ENCODE data around the gene ADGRB3. TPM values are rescaled to one million over a fixed set of nuclear protein-coding genes. Genes with fewer than 3 reads are reported as not detected.

ADGRB3 gene
- polyA plus RNA-seq, 3 donors, result 0.04 to 0.23 (median 0.05) TPM

- Histone ChIP-seq H3K36me3 (replicated peaks in 1 of 2; ENCODE audit: control insufficient read depth in 1 of 2, insufficient read depth in 2 of 2, low read length in 2 of 2) (no peaks in the 10 kb centered on the region), H3K4me2 (replicated peaks; ENCODE audit: extremely low read depth, low read length, poor library complexity, severe bottlenecking) (no peak overlapping the region), H3K4me3 (replicated peaks in 1 of 3; ENCODE audit: low read depth in 2 of 3, low read length in 3 of 3) (no peak overlapping the region), H2AFZ (ENCODE audit: insufficient read depth, low read depth, low read length, poor library complexity, severe bottlenecking) (no peak overlapping the region), H3K4me1 (ENCODE audit: control insufficient read depth in 1 of 2, insufficient read depth in 2 of 2, low read length in 2 of 2) (no peaks in the 10 kb centered on the region), H3K27me3 (ENCODE audit: control insufficient read depth in 2 of 2, insufficient read depth in 2 of 2, low read length in 2 of 2) (no peaks in the 10 kb centered on the region), H3K9ac (ENCODE audit: insufficient read depth, low read length, poor library complexity, severe bottlenecking) (no peak overlapping the region), H4K20me1 (ENCODE audit: insufficient read depth, low read length) (no peaks in the 10 kb centered on the region), H3K27ac (ENCODE audit: low read depth in 1 of 2, low read length in 2 of 2) (no peak overlapping the region), H3K79me2 (ENCODE audit: insufficient read depth, low read length) (no peaks in the 10 kb centered on the region), H3K9me3 (replicated peaks in 1 of 2; ENCODE audit: control insufficient read depth in 1 of 2, insufficient read depth in 1 of 2, low read length in 2 of 2) (peaks cover 0 to 3% of the 10 kb centered on the region in 2 donors)
- H3K27ac Mint-ChIP-seq, result no peak overlapping the region
- intact Hi-C loops (cut with micrococcal nuclease), result no loop called here
- no peak overlapping the region for H3K4me3 Mint-ChIP-seq
- 63% methylated on average over 3 of the region's 8 CpGs for WGBS (ENCODE audit: insufficient coverage)
- DNase-seq, result no peak
- TF ChIP-seq CTCF (IDR thresholded peaks at IDR 0.05), result no peak
- H3K4me1 Mint-ChIP-seq, result no peaks in the 10 kb centered on the region
- peaks cover 0 to 1% (median 0%) of the 10 kb centered on the region in 3 donors for H3K27me3 Mint-ChIP-seq (ENCODE audit: low read depth in 3 of 3)
- no peaks in the 10 kb centered on the region for H3K36me3 Mint-ChIP-seq
- peaks cover 0 to 8% (median 0%) of the 10 kb centered on the region in 7 donors for H3K9me3 Mint-ChIP-seq
Measured at GRCh38 chr6:69289689-69290495, 654.8 kb downstream of the ADGRB3 start.

GRCh38 chr6:69293471-69293870, 658.4 kb downstream of the ADGRB3 start:
- peaks cover 0 to 1% (median 0%) of the 10 kb centered on the region in 3 donors for H3K27me3 Mint-ChIP-seq (ENCODE audit: low read depth in 3 of 3)
- Histone ChIP-seq H3K4me3 (replicated peaks in 1 of 3; ENCODE audit: low read depth in 2 of 3, low read length in 3 of 3) (no peak overlapping the region), H3K9me3 (replicated peaks in 1 of 2; ENCODE audit: control insufficient read depth in 1 of 2, insufficient read depth in 1 of 2, low read length in 2 of 2) (peaks cover 0 to 3% of the 10 kb centered on the region in 2 donors), H3K36me3 (replicated peaks in 1 of 2; ENCODE audit: control insufficient read depth in 1 of 2, insufficient read depth in 2 of 2, low read length in 2 of 2) (no peaks in the 10 kb centered on the region), H3K4me1 (ENCODE audit: control insufficient read depth in 1 of 2, insufficient read depth in 2 of 2, low read length in 2 of 2) (no peaks in the 10 kb centered on the region), H2AFZ (ENCODE audit: insufficient read depth, low read depth, low read length, poor library complexity, severe bottlenecking) (no peak overlapping the region), H4K20me1 (ENCODE audit: insufficient read depth, low read length) (no peaks in the 10 kb centered on the region), H3K9ac (ENCODE audit: insufficient read depth, low read length, poor library complexity, severe bottlenecking) (no peak overlapping the region), H3K79me2 (ENCODE audit: insufficient read depth, low read length) (no peaks in the 10 kb centered on the region), H3K27ac (ENCODE audit: low read depth in 1 of 2, low read length in 2 of 2) (no peak overlapping the region), H3K4me2 (replicated peaks; ENCODE audit: extremely low read depth, low read length, poor library complexity, severe bottlenecking) (no peak overlapping the region), H3K27me3 (ENCODE audit: control insufficient read depth in 2 of 2, insufficient read depth in 2 of 2, low read length in 2 of 2) (no peaks in the 10 kb centered on the region)
- no peak for DNase-seq
- intact Hi-C loops (cut with micrococcal nuclease), result no loop called here
- no peaks in the 10 kb centered on the region for H3K4me1 Mint-ChIP-seq
- no peak overlapping the region for H3K27ac Mint-ChIP-seq
- no peak overlapping the region for H3K4me3 Mint-ChIP-seq
- H3K9me3 Mint-ChIP-seq, result peaks cover 0 to 5% (median 1%) of the 10 kb centered on the region in 7 donors
- no peaks in the 10 kb centered on the region for H3K36me3 Mint-ChIP-seq
- no peak for TF ChIP-seq CTCF (IDR thresholded peaks at IDR 0.05)
- WGBS (ENCODE audit: insufficient coverage), result 68% methylated on average over 3 of the region's 4 CpGs
